Karpas-422 (cell line): ENCODE measurements around the gene WIPF2. TPM values are rescaled to one million over a fixed set of nuclear protein-coding genes. Genes with fewer than 3 reads are reported as not detected.

ENCODE experiments used
- DNase-seq: peaks from one replicate; pipeline ENCODE4 v3.0.0-alpha.2; 2015
- H2AFZ ChIP-seq: fragments of 200-600 bp; sonication (generic); 2 replicates; pipeline ENCODE4 v1.6.1; 2014; ENCODE audit warnings: antibody characterized with exemption, low read length, mixed read lengths
- H3K27ac ChIP-seq: fragments of 200-600 bp; sonication (generic); 2 replicates; pipeline ENCODE4 v1.5.1; 2014; ENCODE audit warnings: mild to moderate bottlenecking, low read length, moderate library complexity
- H3K27me3 ChIP-seq: fragments of 200-600 bp; sonication (generic); 2 replicates; pipeline ENCODE4 v1.6.1; 2014; ENCODE audit warnings: low read length, mixed read lengths
- H3K36me3 ChIP-seq: fragments of 200-600 bp; sonication (generic); 2 replicates; pipeline ENCODE4 v1.6.1; 2014; ENCODE audit warnings: low read length, mixed read lengths; ENCODE audit not compliant: insufficient read depth
- H3K4me1 ChIP-seq: fragments of 200-600 bp; sonication (generic); 2 replicates; pipeline ENCODE4 v1.6.1; 2014; ENCODE audit warnings: mild to moderate bottlenecking, low read length, mixed read lengths
- H3K4me2 ChIP-seq: fragments of 200-600 bp; sonication (generic); 2 replicates; pipeline ENCODE4 v1.6.1; 2014; ENCODE audit warnings: low read length, low read depth, mild to moderate bottlenecking; ENCODE audit not compliant: poor library complexity, severe bottlenecking
- H3K4me3 ChIP-seq: fragments of 200-600 bp; sonication (generic); 2 replicates; pipeline ENCODE4 v1.5.1; 2014; ENCODE audit warnings: mild to moderate bottlenecking, antibody characterized with exemption, low read length, mixed read lengths
- H3K79me2 ChIP-seq: fragments of 200-600 bp; sonication (generic); 2 replicates; pipeline ENCODE4 v1.6.1; 2014; ENCODE audit warnings: mild to moderate bottlenecking, low read length, mixed read lengths
- H3K9ac ChIP-seq: fragments of 200-600 bp; sonication (generic); 2 replicates; pipeline ENCODE4 v1.6.0; 2014; ENCODE audit warnings: low read length
- H3K9me2 ChIP-seq: fragments of 200-600 bp; sonication (generic), shearing (Covaris generic); replicated peaks from 2 replicates; pipeline ENCODE4 v1.6.0; 2014; ENCODE audit warnings: mild to moderate bottlenecking, low read length, moderate library complexity; ENCODE audit not compliant: insufficient read depth
- H3K9me3 ChIP-seq: fragments of 300-700, 200-600 bp; sonication (generic); 2 replicates; pipeline ENCODE4 v1.6.1; 2014; ENCODE audit warnings: low read length, mixed read lengths
- H4K20me1 ChIP-seq: fragments of 200-600 bp; sonication (generic); 2 replicates; pipeline ENCODE4 v1.6.1; 2014; ENCODE audit warnings: mild to moderate bottlenecking, antibody characterized with exemption, low read length, low read depth; ENCODE audit not compliant: insufficient read depth
- total RNA-seq: library from RNA; depleted of rRNA; stranded (reverse); fragments of >200 nt; shearing (Covaris generic); gene quantifications from 2 replicates; pipeline ENCODE4 v1.2.3, GENCODE V29; 2014; ENCODE audit warnings: low replicate concordance

Gene WIPF2
- total RNA-seq, 1 experiment from 2014 or later, result 19.0 TPM

- Histone ChIP-seq H3K79me2 (no peaks in the 10 kb centered on the region), H3K9me2 (no peaks in the 10 kb centered on the region), H3K9ac (peak overlapping the region; percentile 57; the same call in 1 of the 2 replicates), H4K20me1 (no peaks in the 10 kb centered on the region), H3K4me2 (peak overlapping the region; percentile 20), H3K27me3 (no peaks in the 10 kb centered on the region), H3K4me1 (peaks cover 83% of the 10 kb centered on the region), H2AFZ (no peak overlapping the region), H3K9me3 (no peaks in the 10 kb centered on the region), H3K27ac (peak overlapping the region; percentile 49; the same call in 1 of the 2 replicates), H3K36me3 (no peaks in the 10 kb centered on the region), H3K4me3 (no peak overlapping the region)
- no peak for DNase-seq
These were observed 94.0 kb downstream of the WIPF2 start for GRCh38 chr17:40312893-40313667.

- H3K9me3 ChIP-seq, result no peaks in the 10 kb centered on the region
- no peaks in the 10 kb centered on the region for H3K9me2 ChIP-seq
- no peaks in the 10 kb centered on the region for H3K36me3 ChIP-seq
- peaks cover under 1% of the 10 kb centered on the region; the same call in 1 of the 2 replicates for H4K20me1 ChIP-seq
- 0 out of 2 replicates have a peak overlapping the region, but pooled peaks have one; percentile 31 for H3K9ac ChIP-seq
- peak overlapping the region; percentile 49; the same call in 1 of the 2 replicates for H3K27ac ChIP-seq
- no peaks in the 10 kb centered on the region for H3K27me3 ChIP-seq
- no peak for DNase-seq
- H2AFZ ChIP-seq, result no peak overlapping the region
- H3K4me1 ChIP-seq, result peaks cover 82% of the 10 kb centered on the region
- H3K4me3 ChIP-seq, result no peak overlapping the region
- peak overlapping the region; percentile 20 for H3K4me2 ChIP-seq
- H3K79me2 ChIP-seq, result peaks cover 4% of the 10 kb centered on the region
These were observed 94.8 kb downstream of the WIPF2 start for GRCh38 chr17:40313668-40314583.

- H3K4me2 ChIP-seq, result no peak overlapping the region
- no peaks in the 10 kb centered on the region for H3K27me3 ChIP-seq
- H3K36me3 ChIP-seq, result no peaks in the 10 kb centered on the region
- 0 out of 2 replicates have a peak overlapping the region, but pooled peaks have one; percentile 31 for H3K9ac ChIP-seq
- H3K4me1 ChIP-seq, result peaks cover 82% of the 10 kb centered on the region
- peaks cover 10% of the 10 kb centered on the region for H3K79me2 ChIP-seq
- no peak overlapping the region for H3K4me3 ChIP-seq
- peak; percentile 75 for DNase-seq
- no peak overlapping the region for H2AFZ ChIP-seq
- H3K9me2 ChIP-seq, result no peaks in the 10 kb centered on the region
- H3K9me3 ChIP-seq, result no peaks in the 10 kb centered on the region
- no peak overlapping the region for H3K27ac ChIP-seq
- H4K20me1 ChIP-seq, result peaks cover 6% of the 10 kb centered on the region; the same call in 1 of the 2 replicates
These were observed 95.5 kb downstream of the WIPF2 start for GRCh38 chr17:40314584-40314956.

- no peak overlapping the region for H3K4me3 ChIP-seq
- no peaks in the 10 kb centered on the region for H3K36me3 ChIP-seq
- no peak overlapping the region for H3K27ac ChIP-seq
- H4K20me1 ChIP-seq, result peaks cover 12% of the 10 kb centered on the region; the same call in 1 of the 2 replicates
- H3K4me1 ChIP-seq, result peaks cover 82% of the 10 kb centered on the region
- peaks cover 17% of the 10 kb centered on the region for H3K79me2 ChIP-seq
- no peaks in the 10 kb centered on the region for H3K9me2 ChIP-seq
- no peak overlapping the region for H3K4me2 ChIP-seq
- no peaks in the 10 kb centered on the region for H3K9me3 ChIP-seq
- H3K9ac ChIP-seq, result no peak overlapping the region
- no peak overlapping the region for H2AFZ ChIP-seq
- no peak for DNase-seq
- no peaks in the 10 kb centered on the region for H3K27me3 ChIP-seq
These were observed 96.1 kb downstream of the WIPF2 start for GRCh38 chr17:40315206-40315605.

GRCh38 chr17:40315678-40316570 is 96.8 kb downstream of the WIPF2 start:
- no peaks in the 10 kb centered on the region for H3K36me3 ChIP-seq
- H4K20me1 ChIP-seq, result peaks cover 19% of the 10 kb centered on the region; the same call in 1 of the 2 replicates
- H3K9ac ChIP-seq, result 0 out of 2 replicates have a peak overlapping the region, but pooled peaks have one; percentile 12
- H3K9me2 ChIP-seq, result no peaks in the 10 kb centered on the region
- no peaks in the 10 kb centered on the region for H3K9me3 ChIP-seq
- H3K79me2 ChIP-seq, result peaks cover 21% of the 10 kb centered on the region
- no peak overlapping the region for H3K4me3 ChIP-seq
- H2AFZ ChIP-seq, result no peak overlapping the region
- H3K4me1 ChIP-seq, result peaks cover 83% of the 10 kb centered on the region
- H3K27me3 ChIP-seq, result no peaks in the 10 kb centered on the region
- no peak overlapping the region for H3K27ac ChIP-seq
- no peak overlapping the region for H3K4me2 ChIP-seq
- DNase-seq, result no peak

GRCh38 chr17:40316571-40317344 is 97.7 kb downstream of the WIPF2 start:
- no peak overlapping the region for H2AFZ ChIP-seq
- H3K4me3 ChIP-seq, result no peak overlapping the region
- no peaks in the 10 kb centered on the region for H3K9me3 ChIP-seq
- no peaks in the 10 kb centered on the region for H3K9me2 ChIP-seq
- H3K79me2 ChIP-seq, result peaks cover 22% of the 10 kb centered on the region
- no peaks in the 10 kb centered on the region for H3K27me3 ChIP-seq
- no peak for DNase-seq
- H3K4me2 ChIP-seq, result peak overlapping the region; percentile 99
- H3K27ac ChIP-seq, result no peak overlapping the region
- H3K4me1 ChIP-seq, result peaks cover 83% of the 10 kb centered on the region
- H4K20me1 ChIP-seq, result peaks cover 26% of the 10 kb centered on the region; the same call in 1 of the 2 replicates
- H3K9ac ChIP-seq, result peak overlapping the region; percentile 47
- no peaks in the 10 kb centered on the region for H3K36me3 ChIP-seq

- Histone ChIP-seq H3K27me3 (no peaks in the 10 kb centered on the region), H3K4me2 (peak overlapping the region; percentile 99), H3K9ac (peak overlapping the region; percentile 89), H3K36me3 (no peaks in the 10 kb centered on the region), H3K27ac (no peak overlapping the region), H3K9me3 (no peaks in the 10 kb centered on the region), H3K4me3 (peak overlapping the region; percentile 92), H3K79me2 (peaks cover 27% of the 10 kb centered on the region), H3K9me2 (no peaks in the 10 kb centered on the region), H3K4me1 (peaks cover 83% of the 10 kb centered on the region), H4K20me1 (peaks cover 28% of the 10 kb centered on the region; the same call in 1 of the 2 replicates), H2AFZ (peak overlapping the region; percentile 83)
- peak; percentile 82 for DNase-seq
These were observed 98.3 kb downstream of the WIPF2 start for GRCh38 chr17:40317345-40317873.
